ENCODE results near the gene SLK. TPM values are rescaled to one million over a fixed set of nuclear protein-coding genes. Genes with fewer than 3 reads are reported as not detected.

The SLK gene
- total and polyA plus RNA-seq, 2 of the 4 experiments (the other 2 are of a cell fraction), result 8.1 to 21.5 TPM

DNA sequence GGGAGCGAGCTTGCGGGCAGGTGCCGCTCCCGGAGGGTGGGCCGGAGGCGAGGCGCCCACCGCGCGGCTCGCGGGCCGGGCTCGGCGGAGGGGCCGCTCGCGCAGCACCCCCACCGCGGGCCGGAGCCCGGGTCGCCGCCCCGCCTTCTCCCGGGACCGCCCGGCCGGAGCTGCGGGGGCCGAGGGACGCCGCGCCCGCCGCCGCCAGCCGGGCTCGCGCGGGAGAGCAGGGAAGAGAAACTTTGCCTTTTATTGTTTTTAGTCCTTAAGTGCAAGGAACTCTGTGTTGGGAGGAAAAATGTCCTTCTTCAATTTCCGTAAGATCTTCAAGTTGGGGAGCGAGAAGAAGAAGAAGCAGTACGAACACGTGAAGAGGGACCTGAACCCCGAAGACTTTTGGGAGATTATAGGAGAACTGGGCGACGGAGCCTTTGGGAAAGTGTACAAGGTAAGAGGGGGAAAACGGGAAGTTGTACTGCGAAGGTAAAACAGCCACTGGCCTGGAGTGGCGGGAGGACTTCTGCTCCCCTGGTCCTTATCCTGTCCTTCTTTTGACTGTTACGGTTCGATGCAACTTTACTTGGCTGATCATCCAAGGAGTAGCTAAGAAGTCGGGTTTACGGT lies 620 bp downstream of the SLK start:
- Histone ChIP-seq H3K18ac (ENCODE audit: low read depth, low read length) (peak overlapping the region; percentile 16; the same call in 1 of the 2 replicates), H4K5ac (ENCODE audit: low read depth, low read length) (no peak overlapping the region), H3K4me3 (ENCODE audit: insufficient read depth, low read depth, low read length) (peak overlapping the region; percentile 93), H2AK5ac (ENCODE audit: low read depth, low read length) (no peak overlapping the region; the same call in 1 of the 2 replicates), H3K9me1 (ENCODE audit: insufficient read depth, low read length) (peaks cover 3% of the 10 kb centered on the region), H3K27ac (ENCODE audit: insufficient read depth, low read length) (peak overlapping the region; percentile 41), H2BK5ac (ENCODE audit: low read depth, low read length, poor library complexity, severe bottlenecking) (peak overlapping the region; percentile 67), H3K4me2 (ENCODE audit: low read depth, low read length) (peak overlapping the region; percentile 67), H3K36me3 (ENCODE audit: control insufficient read depth, insufficient read depth, low read length) (no peaks in the 10 kb centered on the region), H2BK20ac (ENCODE audit: low read depth, low read length) (0 out of 2 replicates have a peak overlapping the region, but pooled peaks have one; percentile 36), H3K4ac (ENCODE audit: low read depth, low read length) (peak overlapping the region; percentile 38), H3K4me1 (ENCODE audit: control insufficient read depth, insufficient read depth, low read length) (no peaks in the 10 kb centered on the region; the same call in 1 of the 2 replicates), H2BK15ac (ENCODE audit: low read depth, low read length) (no peak overlapping the region), H3K23ac (ENCODE audit: low read depth, low read length) (peak overlapping the region; percentile 77), H3K14ac (replicated peaks; ENCODE audit: low read depth, low read length) (peak overlapping the region; percentile 89), H3K9ac (ENCODE audit: low read depth, low read length) (peak overlapping the region; percentile 50), H3K56ac (ENCODE audit: extremely low read depth, insufficient read depth, low read length) (peak overlapping the region; percentile 48; the same call in 1 of the 2 replicates), H3K27me3 (ENCODE audit: control insufficient read depth, insufficient read depth, low read length) (no peaks in the 10 kb centered on the region), H4K20me1 (ENCODE audit: insufficient read depth, low read length) (peaks cover 18% of the 10 kb centered on the region; the same call in 1 of the 2 replicates), H3K79me1 (ENCODE audit: low read depth in 1 of 2, low read length in 2 of 2) (peaks cover 9 to 30% of the 10 kb centered on the region in 2 experiments; a peak in 3 of 4 replicates), H2BK120ac (ENCODE audit: low read depth, low read length) (no peak overlapping the region; the same call in 1 of the 2 replicates), H4K8ac (ENCODE audit: low read depth in 2 of 2, low read length in 2 of 2) (peak overlapping the region in 1 of 2 experiments; percentile 49; a peak in 1 of 4 replicates), H4K91ac (ENCODE audit: insufficient read depth, low read depth, low read length) (peak overlapping the region; percentile 7), H2AK9ac (replicated peaks; ENCODE audit: low read depth, low read length, poor library complexity) (peak overlapping the region; percentile 18), H2AFZ (replicated peaks; ENCODE audit: low read length, poor library complexity) (peak overlapping the region; percentile 100), H3K9me3 (ENCODE audit: control insufficient read depth, insufficient read depth, low read length) (no peaks in the 10 kb centered on the region)
- in situ Hi-C loops (cut with MboI; ENCODE audit: low sequenced_read_pairs) (no loop called here), intact Hi-C loops (cut with micrococcal nuclease) (loop anchor here (1.0 to 5.0 kb wide), 5 partner anchors 50 to 240 kb away; partner anchors contain the start of gene STN1), dilution Hi-C loops (cut with HindIII; ENCODE audit: low sequenced_read_pairs, unreplicated experiment) (no loop called here)
- no peak for DNase-seq
- ChIA-PET POLR2A (ENCODE audit: unreplicated experiment) (no interaction called here), CTCF (no interaction called here)
- 0 out of 2 replicates have a peak, but pooled peaks have one; percentile 58 for TF ChIP-seq CHD1 (IDR thresholded peaks at IDR 0.05; ENCODE audit: low read depth, low read length)
- no peak for TF ChIP-seq RCOR1 (IDR thresholded peaks at IDR 0.05; ENCODE audit: insufficient replicate concordance, low read length)
- TF ChIP-seq MAZ (IDR thresholded peaks at IDR 0.05; ENCODE audit: borderline replicate concordance, low read depth, low read length), result peak; percentile 71; the same call in 1 of the 2 replicates
- ATAC-seq (ENCODE audit: low read depth), result peak; percentile 73
- TSS peak; percentile 49 for BruUV-seq (replicated peaks)
- 0% methylated on average over 8 of the region's 55 CpGs; no CpG with 5 or more reads in 1 of the 2 experiments for WGBS, 2 experiments (ENCODE audit: extremely low coverage in 2 of 2, insufficient read length in 1 of 2)

Data from IMR-90 (cell line).